T-helper 1 cell (primary cell): ENCODE measurements around the gene DDO.
"Not testable (repeated sequence)": the region's sequence is repeated elsewhere in the genome, so short reads cannot be mapped to it uniquely, and the experiment has no call there.

Source experiments
- DNase-seq, 5 donors: peaks; one replicate each; pipeline ENCODE4 v3.0.0-alpha.2; 2012 to 2020

Gene DDO

GRCh38 chr6:110366256-110366655 lies 49.1 kb downstream of the DDO start:
- DNase-seq, result no peak

- DNase-seq, result no peak
Observed at GRCh38 chr6:110364364-110365105, 50.8 kb downstream of the DDO start.

GRCh38 chr6:110363748-110364147 lies 51.6 kb downstream of the DDO start:
- no peak for DNase-seq

- DNase-seq, result no peak
Observed at GRCh38 chr6:110360676-110361075, 54.7 kb downstream of the DDO start.

GRCh38 chr6:110359556-110359955 lies 55.8 kb downstream of the DDO start:
- no peak for DNase-seq

DNA sequence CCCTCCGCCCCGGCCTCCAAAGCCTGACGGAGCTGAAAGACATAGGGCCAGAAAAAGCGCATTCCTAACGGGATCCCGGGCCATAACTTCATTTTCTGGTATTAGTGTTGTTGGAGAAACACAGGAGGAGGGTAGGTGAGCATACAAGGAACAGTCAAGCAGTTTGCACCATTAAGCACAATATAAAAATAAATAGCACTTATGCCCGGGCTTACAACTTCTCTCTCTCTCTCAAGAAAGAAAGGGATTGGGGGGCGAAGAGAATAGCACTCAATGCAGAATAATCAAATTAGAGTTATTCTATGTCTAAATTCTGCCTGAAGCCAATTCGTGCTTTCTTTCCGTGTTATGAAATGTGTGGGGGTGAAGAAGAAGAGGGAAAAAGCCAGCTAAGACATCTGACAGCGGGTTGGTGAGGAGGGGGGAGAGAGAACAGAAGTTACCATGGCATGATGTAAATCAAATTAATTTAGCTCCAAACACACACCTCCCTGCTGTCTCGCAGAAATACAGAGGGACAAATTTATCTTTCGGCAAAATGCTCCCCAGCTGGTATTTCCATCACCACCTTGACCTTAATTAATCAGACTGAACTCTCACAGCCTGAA lies 56.7 kb downstream of the DDO start:
- no peak for DNase-seq

DNA sequence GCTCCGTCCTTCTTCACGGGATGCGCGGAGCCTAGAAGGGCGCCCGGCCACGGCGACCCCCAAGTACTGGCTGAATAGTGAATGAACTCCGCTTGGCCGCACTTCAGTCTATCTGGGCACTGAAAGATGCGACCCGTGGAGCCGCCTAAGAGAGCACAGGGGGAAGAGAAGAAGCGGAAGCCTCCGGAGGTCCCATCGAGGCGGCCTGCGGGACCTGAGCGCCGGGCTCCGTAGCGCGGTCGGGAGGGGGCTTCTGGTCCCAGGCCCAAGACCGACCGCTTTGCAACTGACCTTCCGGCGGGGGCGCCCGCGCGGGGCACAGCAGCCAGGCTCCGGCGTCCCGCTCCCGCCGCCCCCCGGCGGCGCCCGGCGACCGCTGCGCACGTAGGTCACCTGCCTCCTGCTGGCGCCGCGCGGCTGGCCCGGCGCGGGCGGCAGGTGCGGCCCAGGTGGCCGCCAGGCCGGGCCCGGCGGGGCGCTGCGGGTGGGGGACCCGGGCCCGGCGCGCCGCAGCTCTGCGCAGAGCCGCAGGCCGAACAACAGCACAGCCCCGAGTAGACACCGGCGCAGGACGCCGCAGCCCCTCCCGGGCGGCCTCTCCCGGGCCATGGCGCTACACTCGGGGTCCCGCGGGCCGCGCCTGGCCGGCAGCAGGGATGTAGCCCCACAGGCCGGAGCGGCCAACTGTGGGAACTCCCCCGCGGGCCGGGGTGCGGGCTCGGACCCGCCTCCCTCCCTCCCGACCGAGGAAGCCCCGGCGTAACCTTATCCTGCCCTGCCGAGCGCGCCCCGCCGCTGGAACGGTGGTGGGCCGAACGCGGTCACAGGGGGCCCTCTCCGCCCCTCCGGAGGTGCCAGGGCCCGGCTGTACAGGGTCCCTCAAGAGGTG lies 57.5 kb downstream of the DDO start, which contains the start of gene METTL24:
TSS of gene METTL24 (minus strand) at position 686 of the 889 bp plus-strand sequence. CDS start at position 609, 77 bp downstream.
- no peak for DNase-seq

GRCh38 chr6:110357298-110357663 lies 58.1 kb downstream of the DDO start:
- no peak for DNase-seq

GRCh38 chr6:110356778-110357177 lies 58.6 kb downstream of the DDO start:
- no peak for DNase-seq

- DNase-seq, result no peak
Observed at GRCh38 chr6:110355727-110356126, 59.6 kb downstream of the DDO start.

GRCh38 chr6:110355022-110355421 lies 60.4 kb downstream of the DDO start:
- no peak for DNase-seq

DNA sequence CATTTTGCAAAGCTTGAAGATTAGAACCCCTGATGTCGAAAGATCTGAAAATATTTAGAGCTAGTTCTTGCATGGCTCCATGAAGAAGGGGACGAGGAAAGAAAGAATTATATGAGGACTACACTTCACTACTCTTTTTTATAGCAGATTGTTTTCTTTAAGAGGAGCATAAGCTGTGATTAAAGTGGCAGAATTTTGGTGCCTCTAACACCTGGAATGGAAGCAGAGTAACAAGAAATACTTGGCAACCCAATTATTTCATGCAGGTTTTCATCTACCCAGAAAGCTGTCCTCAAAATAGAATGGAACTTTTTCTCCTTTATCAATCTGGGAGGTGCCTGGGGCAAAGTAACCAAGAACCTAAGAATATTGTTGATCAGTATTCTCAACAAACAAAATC lies 61.2 kb downstream of the DDO start:
- DNase-seq, result no peak

DNA sequence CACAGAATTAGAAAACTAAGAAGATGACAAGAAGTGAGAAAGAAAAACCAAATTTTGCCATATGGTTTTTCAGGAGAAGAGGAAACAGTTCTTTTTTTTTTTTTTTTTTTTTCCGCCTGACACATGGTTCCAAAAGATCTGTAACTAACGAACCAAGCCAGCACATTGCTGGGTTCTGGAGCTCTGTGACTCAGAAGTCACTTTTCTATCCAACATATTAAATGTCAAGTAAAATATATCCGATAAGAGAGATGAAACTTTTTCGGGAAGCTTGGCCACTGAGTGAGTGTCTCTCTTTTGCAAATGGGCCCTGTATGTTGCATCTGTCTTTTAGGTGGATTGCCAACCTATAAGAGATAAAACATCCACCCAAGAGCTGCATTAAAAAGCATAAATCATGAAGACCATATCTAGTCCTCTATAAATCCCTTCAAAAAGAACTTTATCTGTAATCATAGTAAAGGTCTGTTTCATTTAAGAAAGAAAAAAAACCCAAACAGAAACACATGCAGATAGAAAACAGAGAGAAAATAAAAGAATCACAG lies 61.8 kb downstream of the DDO start:
- no peak for DNase-seq

- DNase-seq, result no peak
Observed at GRCh38 chr6:110352563-110353262, 62.7 kb downstream of the DDO start.

- DNase-seq, result no peak
Observed at GRCh38 chr6:110351986-110352385, 63.4 kb downstream of the DDO start.

DNA sequence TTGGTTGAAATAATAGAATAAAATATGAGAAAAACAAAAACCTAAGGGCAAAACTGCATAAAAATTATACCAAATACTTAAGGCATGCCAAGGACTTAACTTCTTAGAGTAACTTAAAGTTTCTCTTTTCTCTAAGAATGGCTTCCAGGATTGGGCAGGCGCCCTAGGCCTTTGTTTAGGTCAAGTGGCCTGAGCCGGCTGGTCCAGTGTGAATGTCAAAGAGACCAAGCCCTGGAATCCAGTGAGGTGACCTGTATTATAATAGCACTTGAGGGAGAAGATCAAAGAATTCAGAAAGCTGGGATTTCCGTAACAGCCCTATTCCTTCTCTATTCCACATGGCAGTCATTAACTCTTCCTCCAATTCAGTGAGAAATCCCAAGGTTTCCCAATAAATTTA lies 63.8 kb downstream of the DDO start:
- DNase-seq, result no peak

GRCh38 chr6:110350593-110350992 lies 64.8 kb downstream of the DDO start:
- not testable (repeated sequence) for DNase-seq

DNA sequence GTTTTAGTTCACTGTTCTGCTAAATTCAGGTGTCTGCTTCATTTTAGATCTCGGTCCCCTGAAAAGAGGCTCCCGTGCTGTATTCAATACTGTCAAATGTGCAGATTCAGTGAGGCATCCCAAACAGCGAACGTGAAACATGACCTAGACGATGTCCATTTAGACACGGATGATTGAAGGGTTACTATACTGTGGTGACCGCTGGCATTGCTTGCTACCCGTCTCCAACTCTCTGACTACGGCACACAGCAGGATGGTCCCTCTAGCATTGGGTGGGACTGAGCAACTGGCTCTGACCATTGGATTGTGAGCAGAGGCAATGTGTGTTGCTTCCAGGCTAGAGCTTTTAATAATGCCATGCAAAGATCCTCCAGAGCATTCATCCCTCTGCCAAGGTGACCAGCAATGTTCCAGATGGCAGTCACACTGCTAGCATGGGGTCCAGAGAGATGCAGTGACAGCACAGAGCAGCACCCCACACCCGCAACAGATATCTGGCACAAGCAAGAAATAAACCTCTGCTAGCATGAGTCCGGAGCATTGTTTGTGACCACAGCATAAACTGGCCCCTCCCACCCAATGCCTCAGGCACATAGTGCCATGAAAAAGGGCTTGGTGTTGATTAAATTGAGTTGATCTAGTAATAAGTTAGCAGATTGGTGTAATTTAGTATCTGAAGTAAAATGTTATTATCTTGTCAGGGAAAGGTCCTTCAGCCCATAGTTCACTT lies 66.2 kb downstream of the DDO start:
- DNase-seq, result no peak

DNA sequence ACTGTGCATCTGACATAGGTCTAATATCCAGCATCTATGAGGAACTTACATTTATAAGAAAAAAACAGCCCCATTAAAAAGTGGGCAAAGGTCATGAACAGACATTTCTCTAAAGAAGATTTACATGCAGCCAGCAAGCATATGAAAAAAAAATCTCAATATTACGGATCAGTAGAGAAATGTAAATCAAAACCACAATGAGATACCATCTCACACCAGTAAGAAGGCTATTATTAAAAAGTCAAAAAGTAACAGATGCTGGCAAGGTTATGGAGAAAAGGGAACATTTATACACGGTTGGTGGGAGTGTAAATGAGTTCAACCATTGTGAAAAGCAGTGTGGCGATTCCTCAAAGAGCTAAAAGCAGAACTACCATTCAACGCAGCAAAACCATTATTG lies 70.3 kb downstream of the DDO start:
- DNase-seq, result no peak

DNA sequence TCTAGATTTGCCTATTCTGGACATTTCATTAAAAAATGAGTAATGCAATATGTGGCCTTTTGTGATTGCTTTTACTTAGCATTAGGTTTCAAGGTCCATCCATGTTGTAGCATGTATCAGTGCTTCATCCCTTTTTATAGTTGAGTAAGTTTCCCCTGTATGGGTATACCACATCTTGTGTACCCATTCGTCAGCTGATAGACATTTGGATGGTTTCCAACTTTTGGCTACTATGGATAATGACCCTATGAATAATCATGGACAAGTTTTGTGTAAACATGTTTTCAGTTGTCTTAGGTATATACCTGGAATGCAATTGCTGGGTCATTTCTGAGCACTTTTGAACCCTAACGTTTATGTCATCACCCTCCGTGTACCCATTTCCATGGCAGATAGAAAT lies 72.6 kb downstream of the DDO start:
- no peak for DNase-seq
